Stimulated activated CD8-positive, alpha-beta memory T cell treated with anti-CD3 and anti-CD28 coated beads, Interleukin-12 subunit alpha, Interleukin-12 subunit beta, amount 100 ng/mL, for 1 hour (primary cell): ENCODE results near the gene NKTR.
"Not testable (repeated sequence)": the region's sequence is repeated elsewhere in the genome, so short reads cannot be mapped to it uniquely, and the experiment has no call there.

Experiments used
- DNase-seq: peaks from one replicate; pipeline ENCODE4 v3.0.0-alpha.2; 2020; ENCODE audit warnings: low read depth

The NKTR gene

DNA sequence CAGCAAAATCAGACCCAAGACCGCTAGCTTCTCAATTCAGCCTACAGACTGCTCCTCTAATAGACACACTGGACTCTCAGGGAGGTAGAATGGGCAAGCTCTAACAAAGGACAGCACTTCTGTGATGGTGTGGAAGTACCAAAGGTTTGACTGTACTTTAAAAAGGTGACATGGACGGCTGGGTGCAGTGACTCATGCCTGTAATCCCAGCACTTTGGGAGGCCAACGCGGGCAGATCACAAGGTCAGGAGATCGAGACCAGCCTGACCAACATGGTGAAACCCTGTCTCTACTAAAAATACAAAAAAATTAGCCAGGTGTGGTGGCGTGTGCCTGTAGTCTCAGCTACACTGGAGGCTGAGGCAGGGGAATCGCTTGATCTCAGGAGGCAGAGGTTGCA, 3.4 kb upstream of the NKTR start:
- DNase-seq, result not testable (repeated sequence)

DNA sequence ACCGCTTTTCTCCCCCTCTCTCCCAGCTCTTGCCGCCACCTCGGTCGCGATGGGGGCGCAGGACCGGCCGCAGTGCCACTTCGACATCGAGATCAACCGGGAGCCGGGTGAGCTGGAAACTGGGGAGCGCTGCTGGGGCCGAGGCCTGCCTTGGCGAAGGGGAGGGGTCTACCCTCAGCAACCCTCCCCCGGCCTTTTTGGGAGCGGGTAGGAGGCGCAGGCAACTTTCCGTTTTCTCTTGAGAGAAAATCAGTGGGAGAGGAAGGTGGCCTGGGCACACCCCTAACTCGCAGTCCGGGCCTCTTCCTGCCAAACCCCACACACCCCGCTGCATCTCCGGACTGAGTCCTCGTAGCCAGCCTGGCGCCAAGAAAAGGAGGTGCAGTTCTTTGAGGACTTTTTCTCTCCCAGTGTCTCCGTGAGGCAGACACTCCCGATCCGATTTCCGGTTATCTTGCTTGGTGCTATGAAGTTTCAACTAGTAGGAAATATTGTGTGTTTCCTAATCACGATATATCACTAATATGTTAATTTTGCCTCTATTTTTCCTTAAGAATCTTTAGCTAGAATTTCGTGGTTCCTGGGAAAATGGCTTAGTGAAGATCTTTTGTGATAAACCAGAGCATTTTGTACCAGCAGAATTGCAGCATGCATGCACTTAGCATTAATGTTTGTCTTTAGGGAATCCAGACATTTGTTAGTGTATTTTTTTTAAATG, 631 bp downstream of the NKTR start:
- DNase-seq, result peak; percentile 22

GRCh38 chr3:42601896-42602581, 1.6 kb downstream of the NKTR start:
- DNase-seq, result no peak

GRCh38 chr3:42602961-42603360, 2.5 kb downstream of the NKTR start:
- no peak for DNase-seq

DNA sequence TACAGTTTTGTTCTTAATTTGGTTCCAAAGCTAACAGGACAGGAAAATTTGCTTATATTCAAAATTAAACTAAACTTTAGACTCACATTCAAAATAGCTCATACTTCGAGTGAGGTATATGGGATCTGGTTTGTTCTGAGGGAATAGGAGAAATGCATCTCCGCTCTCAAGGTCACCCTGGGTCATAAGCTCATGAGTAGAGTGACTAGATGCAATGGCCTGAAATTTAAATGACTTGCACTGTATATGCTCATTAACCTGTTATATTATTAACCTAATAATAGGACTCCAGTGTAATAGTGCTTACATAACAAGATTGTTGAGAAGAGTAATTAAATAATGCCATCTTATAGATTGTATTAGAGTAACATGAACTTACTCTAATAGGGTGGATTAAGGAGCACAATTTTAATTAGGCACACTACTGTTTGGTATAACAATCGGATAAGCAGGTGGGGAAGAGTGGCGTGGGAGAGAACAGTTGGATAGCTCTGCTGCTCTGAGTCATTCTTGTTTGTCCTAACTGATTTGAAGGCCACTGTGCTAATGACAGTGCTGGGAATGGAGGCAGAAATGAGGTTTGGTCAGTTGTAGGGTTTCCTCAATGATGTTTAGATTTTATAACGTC, 5.2 kb downstream of the NKTR start:
- DNase-seq, result no peak

DNA sequence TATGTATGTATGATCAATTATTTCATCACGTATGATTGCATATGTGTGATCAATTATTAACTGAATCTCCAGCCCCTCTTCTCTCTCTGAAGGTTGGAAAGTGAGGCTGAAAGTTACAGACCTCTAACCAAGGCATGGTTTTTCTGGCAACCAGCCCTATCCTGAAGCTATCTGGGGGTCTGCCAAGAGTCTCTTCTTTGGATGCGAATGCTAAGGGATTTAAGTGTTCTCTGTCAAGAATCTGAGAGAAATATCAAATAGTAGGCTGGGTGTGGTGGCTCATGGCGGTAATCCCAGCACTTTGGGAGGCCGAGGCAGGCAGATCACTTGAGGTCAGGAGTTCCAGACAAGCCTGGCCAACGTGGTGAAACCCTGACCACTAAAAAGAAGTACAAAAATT, 8.1 kb downstream of the NKTR start:
- no peak for DNase-seq

- DNase-seq, result no peak
Measured at GRCh38 chr3:42610976-42611375, 10.5 kb downstream of the NKTR start.

DNA sequence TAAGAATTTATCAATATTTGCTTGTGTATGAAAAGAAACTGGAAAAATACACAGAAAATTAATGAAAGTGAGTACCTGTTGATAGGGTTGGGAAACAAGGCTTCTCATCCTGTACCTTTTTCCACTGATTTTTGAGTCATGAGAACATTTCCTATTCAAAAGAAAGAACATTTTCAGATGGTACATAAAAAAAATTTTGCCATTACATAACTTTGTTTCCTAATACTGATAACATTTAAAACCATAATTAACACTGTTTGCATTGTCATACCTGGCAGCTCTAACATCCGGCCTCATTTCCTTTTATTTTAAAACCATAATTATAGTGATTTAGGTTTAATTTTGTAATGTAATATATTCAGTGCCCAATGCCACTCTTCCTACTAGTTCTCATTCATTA, 11.7 kb downstream of the NKTR start:
- DNase-seq, result no peak

GRCh38 chr3:42612928-42613327, 12.4 kb downstream of the NKTR start:
- no peak for DNase-seq

DNA sequence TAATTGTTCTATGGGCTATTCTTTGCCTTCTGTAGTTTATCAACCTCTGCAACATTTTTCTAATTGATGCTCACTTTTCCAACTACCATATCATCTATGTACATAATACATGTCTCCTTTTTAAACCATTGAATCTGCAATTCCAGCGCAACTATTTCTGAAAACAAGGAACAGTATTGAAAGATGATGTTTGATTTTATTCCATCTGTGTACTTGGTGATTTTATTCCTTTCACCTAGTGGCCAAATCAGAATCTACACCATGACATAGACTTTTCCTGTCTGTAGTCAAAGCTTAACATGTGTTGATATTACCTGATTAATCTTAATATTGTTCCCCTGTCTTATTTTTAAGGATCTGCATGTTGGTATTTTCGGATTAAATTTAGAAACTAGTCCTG, 13.0 kb downstream of the NKTR start:
- no peak for DNase-seq

DNA sequence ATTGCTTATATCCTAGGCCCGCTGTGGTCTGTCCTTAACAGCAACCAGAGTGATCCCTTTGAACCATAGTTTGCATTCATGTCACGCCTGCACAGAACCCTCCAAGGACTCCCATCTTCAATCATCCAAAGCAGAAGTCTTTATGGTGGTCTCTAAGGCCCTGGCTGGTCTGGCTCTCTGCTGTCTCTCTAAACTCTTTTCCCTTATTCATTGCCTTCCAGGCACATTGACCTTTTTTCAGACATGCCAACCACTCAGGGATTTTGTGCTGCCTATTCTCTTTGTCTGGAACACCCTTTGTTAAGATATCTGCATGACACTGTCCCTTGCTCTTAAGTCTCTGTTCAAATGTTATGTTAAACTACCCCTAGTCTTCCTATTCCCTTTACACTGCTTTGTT, 31.1 kb downstream of the NKTR start:
- DNase-seq, result no peak

DNA sequence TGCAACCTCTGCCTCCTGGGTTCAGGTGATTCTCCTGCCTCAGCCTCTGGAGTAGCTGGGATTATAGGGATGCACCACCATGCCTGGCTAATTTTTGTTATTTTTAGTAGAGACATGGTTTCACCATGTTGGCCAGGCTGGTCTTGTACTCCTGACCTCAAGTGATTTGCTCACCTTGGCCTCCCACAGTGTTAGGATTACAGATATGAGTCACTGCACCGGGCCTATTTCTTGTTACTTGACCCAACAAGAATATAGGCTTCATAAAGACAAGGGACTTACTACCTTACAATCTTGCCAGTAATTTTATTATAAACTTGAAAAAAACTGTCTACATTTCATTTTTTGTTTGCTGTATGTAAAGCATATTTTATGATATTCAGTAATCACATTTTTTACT, 31.7 kb downstream of the NKTR start:
- DNase-seq, result no peak

GRCh38 chr3:42633544-42633943, 33.1 kb downstream of the NKTR start:
- DNase-seq, result no peak

- DNase-seq, result no peak
Measured at GRCh38 chr3:42635111-42635510, 34.6 kb downstream of the NKTR start.

- DNase-seq, result no peak
Measured at GRCh38 chr3:42637001-42637400, 36.5 kb downstream of the NKTR start.

GRCh38 chr3:42638339-42638842, 37.9 kb downstream of the NKTR start:
- DNase-seq, result no peak

DNA sequence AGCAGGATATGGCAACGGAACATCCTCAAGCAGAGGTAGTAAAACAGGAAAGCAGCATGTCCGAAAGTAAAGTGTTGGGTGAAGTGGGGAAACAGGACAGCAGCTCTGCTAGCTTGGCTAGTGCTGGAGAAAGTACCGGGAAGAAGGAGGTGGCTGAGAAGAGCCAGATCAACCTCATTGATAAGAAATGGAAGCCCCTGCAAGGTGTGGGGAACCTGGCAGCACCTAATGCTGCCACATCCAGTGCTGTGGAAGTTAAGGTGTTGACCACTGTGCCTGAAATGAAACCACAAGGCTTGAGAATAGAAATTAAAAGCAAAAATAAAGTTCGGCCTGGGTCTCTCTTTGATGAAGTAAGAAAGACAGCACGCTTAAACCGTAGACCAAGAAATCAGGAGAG, 38.7 kb downstream of the NKTR start:
- DNase-seq, result no peak

GRCh38 chr3:42640129-42640528, 39.6 kb downstream of the NKTR start:
- no peak for DNase-seq

- DNase-seq, result no peak
Measured at GRCh38 chr3:42640771-42641370, 40.4 kb downstream of the NKTR start.

DNA sequence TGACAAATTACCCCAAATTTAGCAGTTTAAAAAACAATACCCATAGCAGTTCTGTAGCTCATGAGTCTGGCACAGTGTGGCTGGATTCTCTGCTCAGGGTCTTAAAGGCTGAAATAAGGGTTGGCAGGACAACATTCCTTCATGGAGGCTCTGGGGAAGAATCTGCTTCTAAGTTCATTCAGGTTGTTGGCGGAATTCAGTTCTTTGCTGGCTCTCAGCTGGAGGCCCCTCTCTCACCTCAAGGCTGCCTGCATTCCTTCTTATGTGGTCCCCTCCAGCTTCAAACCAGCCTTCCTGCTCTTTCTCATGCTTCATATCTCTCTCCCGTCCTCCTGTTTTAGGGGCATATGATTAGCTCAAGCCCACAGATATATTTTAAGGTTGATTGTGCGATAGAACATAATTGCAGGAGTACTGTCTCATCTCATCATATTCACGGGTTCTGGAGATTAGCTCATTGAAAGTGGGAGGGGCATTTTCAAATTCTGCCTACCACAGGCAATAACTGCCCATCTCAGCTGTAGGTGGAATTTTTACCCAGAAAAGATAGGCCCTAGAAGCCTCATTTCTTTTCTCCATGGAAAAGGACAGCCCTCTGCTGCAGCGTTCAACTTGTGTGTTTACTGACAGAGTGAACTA, 47.5 kb downstream of the NKTR start:
- no peak for DNase-seq

DNA sequence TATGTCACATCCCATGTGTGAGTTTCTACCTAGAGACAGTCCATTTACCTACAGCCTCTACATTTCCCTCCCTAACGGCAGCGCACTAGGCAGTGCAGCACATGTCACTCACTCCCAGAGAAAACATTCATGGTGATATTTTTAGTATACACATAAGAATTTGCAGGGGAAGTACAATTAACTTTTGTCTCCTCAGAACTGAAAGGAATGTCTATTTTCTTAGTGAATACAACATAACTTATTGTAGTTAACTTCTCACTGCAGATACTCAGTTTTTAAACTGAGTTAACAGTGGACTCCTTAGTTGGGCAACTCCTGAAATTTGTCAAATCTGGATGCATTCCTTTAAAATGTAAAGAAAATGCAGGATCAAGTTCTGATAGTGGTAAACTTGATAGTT, 48.5 kb downstream of the NKTR start:
- DNase-seq, result no peak

GRCh38 chr3:42649783-42650182, 49.3 kb downstream of the NKTR start:
- no peak for DNase-seq
